ENCODE results near the gene RABAC1.

DNA sequence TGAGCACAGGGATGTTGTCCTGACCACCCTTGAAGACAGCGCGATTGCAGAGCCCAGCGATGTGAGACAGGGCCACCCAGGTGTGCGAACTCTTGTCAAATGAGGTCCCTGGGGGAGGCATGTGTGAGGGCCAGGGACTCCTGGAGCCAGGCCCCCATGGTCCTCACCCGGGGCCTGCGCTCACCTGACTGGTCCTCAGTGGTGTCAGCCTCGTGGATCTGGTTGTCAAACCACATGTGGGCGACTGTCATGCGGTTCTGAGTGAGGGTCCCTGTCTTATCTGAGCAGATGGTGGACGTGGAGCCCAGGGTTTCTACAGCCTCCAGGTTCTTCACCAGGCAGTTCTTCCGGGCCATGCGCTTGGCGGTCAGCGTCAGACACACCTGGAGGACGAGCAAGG lies 22.6 kb upstream of the RABAC1 start:
- TF ChIP-seq, protein P1, sequence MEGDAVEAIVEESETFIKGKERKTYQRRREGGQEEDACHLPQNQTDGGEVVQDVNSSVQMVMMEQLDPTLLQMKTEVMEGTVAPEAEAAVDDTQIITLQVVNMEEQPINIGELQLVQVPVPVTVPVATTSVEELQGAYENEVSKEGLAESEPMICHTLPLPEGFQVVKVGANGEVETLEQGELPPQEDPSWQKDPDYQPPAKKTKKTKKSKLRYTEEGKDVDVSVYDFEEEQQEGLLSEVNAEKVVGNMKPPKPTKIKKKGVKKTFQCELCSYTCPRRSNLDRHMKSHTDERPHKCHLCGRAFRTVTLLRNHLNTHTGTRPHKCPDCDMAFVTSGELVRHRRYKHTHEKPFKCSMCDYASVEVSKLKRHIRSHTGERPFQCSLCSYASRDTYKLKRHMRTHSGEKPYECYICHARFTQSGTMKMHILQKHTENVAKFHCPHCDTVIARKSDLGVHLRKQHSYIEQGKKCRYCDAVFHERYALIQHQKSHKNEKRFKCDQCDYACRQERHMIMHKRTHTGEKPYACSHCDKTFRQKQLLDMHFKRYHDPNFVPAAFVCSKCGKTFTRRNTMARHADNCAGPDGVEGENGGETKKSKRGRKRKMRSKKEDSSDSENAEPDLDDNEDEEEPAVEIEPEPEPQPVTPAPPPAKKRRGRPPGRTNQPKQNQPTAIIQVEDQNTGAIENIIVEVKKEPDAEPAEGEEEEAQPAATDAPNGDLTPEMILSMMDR (IDR thresholded peaks at IDR 0.05; ENCODE audit: insufficient read depth, low read length): no peak
- no peak for TF ChIP-seq POLR2AphosphoS5 (IDR thresholded peaks at IDR 0.05; ENCODE audit: low read depth)
- TF ChIP-seq, protein P2, sequence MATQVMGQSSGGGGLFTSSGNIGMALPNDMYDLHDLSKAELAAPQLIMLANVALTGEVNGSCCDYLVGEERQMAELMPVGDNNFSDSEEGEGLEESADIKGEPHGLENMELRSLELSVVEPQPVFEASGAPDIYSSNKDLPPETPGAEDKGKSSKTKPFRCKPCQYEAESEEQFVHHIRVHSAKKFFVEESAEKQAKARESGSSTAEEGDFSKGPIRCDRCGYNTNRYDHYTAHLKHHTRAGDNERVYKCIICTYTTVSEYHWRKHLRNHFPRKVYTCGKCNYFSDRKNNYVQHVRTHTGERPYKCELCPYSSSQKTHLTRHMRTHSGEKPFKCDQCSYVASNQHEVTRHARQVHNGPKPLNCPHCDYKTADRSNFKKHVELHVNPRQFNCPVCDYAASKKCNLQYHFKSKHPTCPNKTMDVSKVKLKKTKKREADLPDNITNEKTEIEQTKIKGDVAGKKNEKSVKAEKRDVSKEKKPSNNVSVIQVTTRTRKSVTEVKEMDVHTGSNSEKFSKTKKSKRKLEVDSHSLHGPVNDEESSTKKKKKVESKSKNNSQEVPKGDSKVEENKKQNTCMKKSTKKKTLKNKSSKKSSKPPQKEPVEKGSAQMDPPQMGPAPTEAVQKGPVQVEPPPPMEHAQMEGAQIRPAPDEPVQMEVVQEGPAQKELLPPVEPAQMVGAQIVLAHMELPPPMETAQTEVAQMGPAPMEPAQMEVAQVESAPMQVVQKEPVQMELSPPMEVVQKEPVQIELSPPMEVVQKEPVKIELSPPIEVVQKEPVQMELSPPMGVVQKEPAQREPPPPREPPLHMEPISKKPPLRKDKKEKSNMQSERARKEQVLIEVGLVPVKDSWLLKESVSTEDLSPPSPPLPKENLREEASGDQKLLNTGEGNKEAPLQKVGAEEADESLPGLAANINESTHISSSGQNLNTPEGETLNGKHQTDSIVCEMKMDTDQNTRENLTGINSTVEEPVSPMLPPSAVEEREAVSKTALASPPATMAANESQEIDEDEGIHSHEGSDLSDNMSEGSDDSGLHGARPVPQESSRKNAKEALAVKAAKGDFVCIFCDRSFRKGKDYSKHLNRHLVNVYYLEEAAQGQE (IDR thresholded peaks at IDR 0.05; ENCODE audit: insufficient replicate concordance, low read depth): no peak

All from HL-60 (cell line).